ENCODE measurements around the gene RBM10.

DNA sequence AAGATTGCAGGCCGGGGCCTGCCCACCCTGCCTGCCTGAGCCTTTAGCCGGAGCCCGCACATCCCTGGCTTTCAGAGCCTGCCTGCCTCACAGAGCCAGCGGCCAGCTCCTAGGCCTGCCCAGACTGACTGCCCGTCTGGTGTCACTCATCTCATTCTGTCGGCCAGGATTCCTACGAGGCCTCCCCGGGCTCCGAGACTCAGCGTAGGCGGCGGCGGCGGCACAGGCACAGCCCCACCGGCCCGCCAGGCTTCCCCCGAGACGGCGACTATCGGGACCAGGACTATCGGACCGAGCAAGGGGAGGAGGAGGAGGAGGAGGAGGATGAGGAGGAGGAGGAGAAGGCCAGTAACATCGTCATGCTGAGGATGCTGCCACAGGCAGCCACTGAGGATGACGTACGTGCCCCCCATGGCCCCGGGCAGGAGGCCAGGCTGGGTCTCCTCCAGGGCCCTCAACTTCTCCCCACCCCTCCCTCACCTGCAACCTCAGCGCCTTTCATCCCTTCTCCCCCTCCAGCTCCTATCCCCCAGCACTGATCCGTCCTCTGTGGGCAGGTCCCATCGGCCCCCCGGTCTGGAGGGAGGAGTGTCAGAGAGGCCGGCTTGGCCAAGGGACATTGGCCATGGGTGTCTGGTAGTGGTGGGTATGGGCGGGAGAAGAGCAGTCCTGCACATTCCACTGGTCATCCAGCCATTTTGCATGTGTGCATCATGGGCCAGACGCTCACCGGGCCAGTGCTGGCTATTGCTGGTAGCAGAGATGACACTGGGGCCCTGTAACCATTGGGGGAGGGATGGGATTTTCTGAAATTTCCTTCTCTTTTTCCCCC is 26.1 kb downstream of the RBM10 start:
- no peak for TF ChIP-seq SUZ12 (IDR thresholded peaks at IDR 0.05; ENCODE audit: extremely low read depth, insufficient read depth, insufficient read length)
- TF ChIP-seq YY1 (IDR thresholded peaks at IDR 0.05; ENCODE audit: insufficient read depth, insufficient read length): no peak
- no peak for TF ChIP-seq ZNF274 (IDR thresholded peaks at IDR 0.05; ENCODE audit: low read depth, low read length)
